HG03354 (cell line): ENCODE measurements around the gene UBAC2.

ENCODE experiments used
- ATAC-seq: cut with Tn5 transposase; IDR thresholded peaks from one replicate; pipeline ENCODE4 v1.9.1; 2021; ENCODE audit warnings: mild to moderate bottlenecking; ENCODE audit not compliant: unreplicated experiment, poor library complexity, severe bottlenecking

The UBAC2 gene

GRCh38 chr13:99285432-99286182, 85.0 kb downstream of the UBAC2 start:
- no peak for ATAC-seq

GRCh38 chr13:99287551-99287950, 86.9 kb downstream of the UBAC2 start:
- no peak for ATAC-seq

- peak; percentile 90 for ATAC-seq
These were observed 87.4 kb downstream of the UBAC2 start for GRCh38 chr13:99288089-99288488.

- ATAC-seq = no peak
These were observed 88.6 kb downstream of the UBAC2 start for GRCh38 chr13:99289271-99289670.

- ATAC-seq = no peak
These were observed 89.2 kb downstream of the UBAC2 start for GRCh38 chr13:99289674-99290337.

- ATAC-seq = no peak
These were observed 90.2 kb downstream of the UBAC2 start for GRCh38 chr13:99290894-99291293.

- ATAC-seq = no peak
These were observed 92.5 kb downstream of the UBAC2 start for GRCh38 chr13:99293178-99293577.

- no peak for ATAC-seq
These were observed 93.5 kb downstream of the UBAC2 start for GRCh38 chr13:99294198-99294597.

- ATAC-seq = no peak
These were observed 94.3 kb downstream of the UBAC2 start for GRCh38 chr13:99294958-99295357.

GRCh38 chr13:99295488-99296252, 95.0 kb downstream of the UBAC2 start:
- no peak for ATAC-seq

GRCh38 chr13:99296398-99296797, 95.7 kb downstream of the UBAC2 start:
- peak; percentile 43 for ATAC-seq

- no peak for ATAC-seq
These were observed 96.7 kb downstream of the UBAC2 start for GRCh38 chr13:99297331-99297730.

- no peak for ATAC-seq
These were observed 97.4 kb downstream of the UBAC2 start for GRCh38 chr13:99298056-99298455.

- no peak for ATAC-seq
These were observed 98.7 kb downstream of the UBAC2 start for GRCh38 chr13:99299256-99299919.

GRCh38 chr13:99299920-99300341, 99.3 kb downstream of the UBAC2 start:
- no peak for ATAC-seq

- no peak for ATAC-seq
These were observed 100.6 kb downstream of the UBAC2 start for GRCh38 chr13:99301056-99301838.

- ATAC-seq = no peak
These were observed 101.4 kb downstream of the UBAC2 start for GRCh38 chr13:99301913-99302636.

- ATAC-seq = no peak
These were observed 102.2 kb downstream of the UBAC2 start for GRCh38 chr13:99302637-99303505.
